Testis (tissue), 3 donors: ENCODE results near the gene ITGA5. TPM values are rescaled to one million over a fixed set of nuclear protein-coding genes. Genes with fewer than 3 reads are reported as not detected.

Experiments used
- DNase-seq: peaks from one replicate; pipeline ENCODE4 v3.0.0-alpha.2; 2019
- H3K27ac ChIP-seq, 2 donors: fragments of 200-600 bp; sonication (generic); one replicate each; pipeline ENCODE4 v1.5.1; 2019
- H3K27me3 ChIP-seq: fragments of 200-600 bp; sonication (generic); one replicate; pipeline ENCODE4 v1.5.1; 2019
- H3K36me3 ChIP-seq: fragments of 200-600 bp; sonication (generic); one replicate; pipeline ENCODE4 v1.5.1; 2017; ENCODE audit warnings: low read depth; ENCODE audit errors: missing control alignments
- H3K4me1 ChIP-seq: fragments of 200-600 bp; sonication (generic); one replicate; pipeline ENCODE4 v1.5.1; 2019
- H3K4me3 ChIP-seq, 2 donors: fragments of 200-600 bp; sonication (generic); one replicate each; pipeline ENCODE4 v1.5.1; 2017 to 2019
- H3K9me3 ChIP-seq: fragments of 200-600 bp; sonication (generic); one replicate; pipeline ENCODE4 v1.5.1; 2017
- CTCF ChIP-seq, 3 experiments: fragments of 450-650 bp in 2 of 3; fragments of 200-600 bp in 1 of 3; sonication (generic) in 1 of 3; IDR thresholded peaks; one replicate each; pipeline ENCODE4 v1.5.1; 2016 to 2019; ENCODE audit warnings: antibody characterized with exemption in 3 of 3, mild to moderate bottlenecking in 2 of 3, moderate library complexity in 1 of 3
- POLR2A ChIP-seq: fragments of 450-650 bp; IDR thresholded peaks from one replicate; pipeline ENCODE4 v1.6.1; 2017; ENCODE audit warnings: antibody characterized with exemption, mild to moderate bottlenecking, moderate library complexity
- WGBS, 2 donors: methylation state at CpG; one replicate each; pipeline ENCODE4 v1.1.5; 2018; 5-methylcytosine and 5-hydroxymethylcytosine counted together
- intact Hi-C: fragments of 100-400 bp; cut with DNase I; formaldehyde crosslinking; loops from one replicate; pipeline ENCODE4 v1.15.1; 2023; ENCODE audit warnings: low total_unique reads
- polyA plus RNA-seq: library from polyadenylated mRNA; stranded (reverse); fragments of 350-450 nt; fragmentation: Illumina TruSeq; extraction: RNeasy Lipid Tissue Mini Kit (QIAGEN cat#74804); gene quantifications from one replicate; pipeline ENCODE4 v1.2.3, GENCODE V29; 2014; ENCODE audit warnings: low read depth, low replicate concordance; ENCODE audit not compliant: insufficient read depth
- total RNA-seq, 2 donors: library from RNA; depleted of rRNA; stranded (reverse); fragments of >200 nt; gene quantifications; one replicate each; pipeline ENCODE4 v1.2.3, GENCODE V29; 2016

ITGA5 gene
- total and polyA plus RNA-seq, 3 donors from 2014 or later: 9.0 to 16.3 (median 10.7) TPM

DNA sequence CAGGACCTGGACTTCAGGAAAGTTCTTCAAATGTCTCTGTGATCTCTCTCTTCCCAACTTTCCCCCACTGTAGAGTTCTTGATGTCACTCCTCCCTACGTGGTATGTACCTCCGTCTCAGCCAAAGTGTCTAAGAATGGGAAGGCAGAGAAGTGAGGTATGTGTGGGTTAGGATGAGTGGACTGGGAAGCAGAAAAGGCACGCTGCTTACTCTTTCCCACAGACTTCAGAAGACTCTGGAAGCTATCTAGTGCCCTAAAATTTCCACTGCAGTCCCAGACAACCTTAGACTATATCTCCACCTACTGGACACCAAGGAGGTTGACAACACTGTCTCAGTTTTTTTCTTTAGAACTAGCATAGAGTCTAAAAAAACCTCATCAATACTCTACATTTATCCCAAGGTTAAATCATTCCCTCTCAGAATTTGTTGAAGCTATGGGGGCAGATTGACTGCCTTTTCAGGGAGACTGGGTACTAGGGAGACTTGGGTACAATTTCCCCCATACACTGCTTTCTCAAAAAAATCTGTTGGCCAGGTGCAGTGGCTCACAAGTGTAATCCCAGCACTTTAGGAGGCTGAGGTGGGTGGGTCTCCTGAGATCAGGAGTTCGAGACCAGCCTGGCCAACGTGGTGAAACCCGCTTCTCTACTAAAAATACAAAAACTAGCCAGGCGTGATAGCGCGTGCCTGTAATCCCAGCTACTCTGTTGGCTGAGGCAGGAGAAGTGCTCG lies 20.6 kb upstream of the ITGA5 start:
- WGBS, 2 donors: 47 to 51% methylated on average over 10 of the region's 10 CpGs
- TF ChIP-seq CTCF (IDR thresholded peaks at IDR 0.05) (peak; percentile 58 to 73 (median 62)), POLR2A (no peak)
- H3K27me3 ChIP-seq: no peaks in the 10 kb centered on the region
- intact Hi-C loops: loop anchor here (5.0 kb wide), 1 partner anchor 42 kb away; no protein-coding TSS in a partner anchor
- no peaks in the 10 kb centered on the region for H3K4me1 ChIP-seq
- no peaks in the 10 kb centered on the region for H3K36me3 ChIP-seq
- H3K4me3 ChIP-seq: no peak overlapping the region
- DNase-seq: no peak
- H3K9me3 ChIP-seq: no peaks in the 10 kb centered on the region
- no peak overlapping the region for H3K27ac ChIP-seq

- H3K36me3 ChIP-seq: no peaks in the 10 kb centered on the region
- H3K4me3 ChIP-seq: no peak overlapping the region
- intact Hi-C loops: loop anchor here (5.0 kb wide), 1 partner anchor 42 kb away; no protein-coding TSS in a partner anchor
- 100% methylated on average over 1 of the region's 1 CpG for WGBS, 2 donors
- no peaks in the 10 kb centered on the region for H3K4me1 ChIP-seq
- no peak overlapping the region for H3K27ac ChIP-seq
- no peak for DNase-seq
- H3K9me3 ChIP-seq: no peaks in the 10 kb centered on the region
- H3K27me3 ChIP-seq: no peaks in the 10 kb centered on the region
- no peak for TF ChIP-seq CTCF (IDR thresholded peaks at IDR 0.05)
Measured at GRCh38 chr12:54439096-54439495, 20.0 kb upstream of the ITGA5 start.

DNA sequence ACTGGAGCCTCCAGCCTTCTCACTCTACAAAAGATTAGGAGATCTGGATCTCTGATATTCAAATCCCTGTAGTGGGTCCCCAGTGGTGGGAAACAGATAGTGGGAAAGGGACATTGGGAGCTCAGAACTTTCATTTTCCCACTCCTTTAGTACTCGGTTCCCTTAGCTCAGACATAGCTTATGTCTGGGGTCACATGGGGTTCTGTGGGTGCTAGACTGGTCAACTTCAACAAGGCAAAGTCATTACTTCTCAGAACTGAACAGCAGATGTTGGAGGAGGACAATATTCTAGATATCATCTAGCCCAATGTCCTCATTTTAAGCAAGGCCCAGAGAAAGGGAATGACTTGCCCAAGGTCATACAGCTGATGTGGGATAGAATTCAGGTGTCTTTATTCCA lies 19.5 kb upstream of the ITGA5 start:
- Histone ChIP-seq H3K27me3 (no peaks in the 10 kb centered on the region), H3K36me3 (no peaks in the 10 kb centered on the region), H3K9me3 (no peaks in the 10 kb centered on the region), H3K4me3 (no peak overlapping the region), H3K27ac (no peak overlapping the region), H3K4me1 (no peaks in the 10 kb centered on the region)
- whole genome bisulfite sequencing, 2 donors: 84 to 85% methylated on average over 1 of the region's 1 CpG
- DNase-seq: no peak
- TF ChIP-seq CTCF (IDR thresholded peaks at IDR 0.05): no peak
- TF ChIP-seq POLR2A: no peak
- intact Hi-C loops: loop anchor here (5.0 kb wide), 1 partner anchor 41 kb away; no protein-coding TSS in a partner anchor

GRCh38 chr12:54437697-54438096 lies 18.6 kb upstream of the ITGA5 start:
- no peak for DNase-seq
- TF ChIP-seq CTCF (IDR thresholded peaks at IDR 0.05): no peak
- TF ChIP-seq POLR2A: no peak
- intact Hi-C loops: loop anchor here (5.0 kb wide), 1 partner anchor 40 kb away; no protein-coding TSS in a partner anchor
- Histone ChIP-seq H3K4me1 (no peaks in the 10 kb centered on the region), H3K27me3 (no peaks in the 10 kb centered on the region), H3K4me3 (no peak overlapping the region), H3K9me3 (no peaks in the 10 kb centered on the region), H3K36me3 (no peaks in the 10 kb centered on the region), H3K27ac (no peak overlapping the region)
- WGBS, 2 donors: 73 to 87% methylated on average over 3 of the region's 3 CpGs

DNA sequence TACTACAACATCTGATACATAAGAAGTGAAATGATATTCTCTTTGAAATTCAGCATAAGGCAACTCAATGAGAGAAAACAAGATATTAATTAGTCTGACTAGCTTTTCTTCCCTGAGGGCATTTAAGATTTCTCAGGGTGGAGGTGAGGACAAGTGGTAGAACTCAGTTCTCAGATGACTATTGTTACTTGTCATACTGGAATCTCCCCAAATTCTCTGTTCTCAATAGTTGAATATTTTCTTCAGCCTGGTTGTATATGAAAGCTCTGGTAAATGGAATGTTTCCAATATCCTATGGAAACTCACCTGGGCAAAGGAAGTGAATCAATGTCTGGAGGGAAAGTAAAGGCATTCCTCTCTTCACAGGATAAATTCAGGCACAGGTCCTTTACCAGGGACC lies 18.2 kb upstream of the ITGA5 start:
- no peak for TF ChIP-seq CTCF (IDR thresholded peaks at IDR 0.05)
- TF ChIP-seq POLR2A: no peak
- H3K36me3 ChIP-seq: no peaks in the 10 kb centered on the region
- intact Hi-C loops: loop anchor here (5.0 kb wide), 1 partner anchor 40 kb away; no protein-coding TSS in a partner anchor

More for the DNA sequence above, 18.2 kb upstream of the ITGA5 start:
- H3K27me3 ChIP-seq: no peaks in the 10 kb centered on the region
- H3K4me1 ChIP-seq: no peaks in the 10 kb centered on the region
- H3K27ac ChIP-seq: no peak overlapping the region
- DNase-seq: no peak
- no peaks in the 10 kb centered on the region for H3K9me3 ChIP-seq
- H3K4me3 ChIP-seq: no peak overlapping the region
